Hepatocyte (in vitro differentiated cells): Measurements from ENCODE around the gene F2RL3.

ENCODE experiments used
- CTCF ChIP-seq: fragments of 200-600 bp; sonication (generic); IDR thresholded peaks from 2 replicates; pipeline ENCODE4 v1.5.1; 2016; ENCODE audit warnings: antibody characterized with exemption, mild to moderate bottlenecking; ENCODE audit not compliant: poor library complexity
- EZH2 ChIP-seq: fragments of 200-600 bp; sonication (generic); IDR thresholded peaks from 2 replicates; pipeline ENCODE4 v1.6.1; 2016; ENCODE audit warnings: antibody characterized with exemption, mild to moderate bottlenecking, borderline replicate concordance

- TF ChIP-seq CTCF (no peak), EZH2 (no peak)
Measured at GRCh38 chr19:16877581-16877980, 11.2 kb upstream of the F2RL3 start.
